Right lobe of liver (tissue), 6 donors: ENCODE measurements around the gene LHFPL5. TPM values are rescaled to one million over a fixed set of nuclear protein-coding genes. Genes with fewer than 3 reads are reported as not detected.
A peak's percentile ranks its signal among the peaks of the same experiment; 100 is the strongest.

Source experiments
- ATAC-seq, 4 donors: fragments of 200-7000 bp; cut with Tn5 transposase; one replicate each; pipeline ENCODE4 v1.9.1; 2020; ENCODE audit warnings: mild to moderate bottlenecking in 4 of 4, moderate library complexity in 4 of 4
- DNase-seq, 3 donors: peaks; one replicate each; pipeline ENCODE4 v3.0.0-alpha.2; 2020
- H3K27ac ChIP-seq, 3 donors: fragments of 200-600 bp; one replicate each; pipeline ENCODE4 v1.8.0; 2022
- H3K27me3 ChIP-seq, 2 donors: fragments of 200-600 bp; one replicate each; pipeline ENCODE4 v1.8.0; 2022
- H3K36me3 ChIP-seq, 4 donors: fragments of 200-600 bp; sonication (generic) in 1 of 4; one replicate each; pipeline versions ENCODE4 v1.5.1 to v1.8.0; 2017 to 2022; ENCODE audit warnings: control low read depth in 1 of 4
- H3K4me1 ChIP-seq, 4 donors: fragments of 200-600 bp; sonication (generic) in 1 of 4; one replicate each; pipeline versions ENCODE4 v1.5.1 to v1.8.0; 2017 to 2022; ENCODE audit warnings: control low read depth in 1 of 4
- H3K4me3 ChIP-seq, 3 donors: fragments of 200-600 bp; one replicate each; pipeline ENCODE4 v1.8.0; 2022
- H3K9me3 ChIP-seq, 4 donors: fragments of 200-600 bp; sonication (generic) in 1 of 4; one replicate each; pipeline versions ENCODE4 v1.5.1 to v1.8.0; 2017 to 2022; ENCODE audit warnings: control low read depth in 1 of 4
- CTCF ChIP-seq, 4 donors: fragments of 200-600 bp in 3 of 4; fragments of 450-650 bp in 1 of 4; IDR thresholded peaks; one replicate each; pipeline versions ENCODE4 v1.5.1 to v1.8.0; 2016 to 2022; ENCODE audit warnings: antibody characterized with exemption in 4 of 4, mild to moderate bottlenecking in 2 of 4
- POLR2A ChIP-seq: fragments of 450-650 bp; IDR thresholded peaks from one replicate; pipeline ENCODE4 v1.6.1; 2017; ENCODE audit warnings: antibody characterized with exemption, mild to moderate bottlenecking
- WGBS: methylation state at CpG from one replicate; pipeline ENCODE4 v1.1.6; 2018; ENCODE audit warnings: low coverage, low lambda C conversion rate; ENCODE audit not compliant: insufficient coverage; ENCODE audit errors: missing lambda C conversion rate; 5-methylcytosine and 5-hydroxymethylcytosine counted together
- intact Hi-C, 2 donors: fragments of 100-400 bp; cut with DNase I; formaldehyde crosslinking; loops; one replicate each; pipeline versions ENCODE4 v1.11.2 to v1.14.1; 2022
- total RNA-seq, 6 experiments: library from RNA; depleted of rRNA in 2 of 6; stranded (reverse); fragments of >200 nt in 2 of 6; fragmentation: NEBNext Ultra II Directional in 3 of 6; extraction: Animal tissue kit (Norgen Biotek cat#: 25700) in 3 of 6; gene quantifications; one replicate each; pipeline versions ENCODE4 v1.1.0 to v1.2.4, GENCODE V29; 2016 to 2023
- donor health status: DM: no; HTN: yes; CAD: no.
- donor health status: DM: no; HTN: no; CAD: no.
- donor health status: DM: no; HTN: no; CAD: no.
- donor health status: DM: no; HTN: yes; CAD: no.
- donor health status: DM: no; HTN: yes; CAD: no.

LHFPL5 gene
- total RNA-seq, 6 experiments from 2014 or later: not detected

GRCh38 chr6:35769211-35769610 is 35.9 kb upstream of the LHFPL5 start:
- TF ChIP-seq CTCF (IDR thresholded peaks at IDR 0.05): no peak
- TF ChIP-seq POLR2A: no peak
- WGBS: 68% methylated on average over 4 of the region's 4 CpGs
- no peaks in the 10 kb centered on the region for H3K4me1 ChIP-seq

DNA sequence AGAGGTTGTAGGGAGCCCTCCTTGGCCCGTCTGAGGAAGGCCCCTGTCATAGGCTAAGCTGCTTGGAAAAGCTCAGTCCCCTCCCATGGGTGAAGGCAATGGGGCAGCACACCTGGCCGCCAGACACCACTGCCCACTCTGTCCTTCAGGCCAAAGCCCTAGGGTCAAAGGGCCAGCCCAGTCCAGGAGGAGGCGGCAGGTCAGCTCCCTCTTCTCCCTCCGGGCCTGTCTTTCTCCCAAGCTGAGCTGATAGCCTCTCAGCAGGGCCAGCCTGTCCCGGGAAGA is 33.9 kb upstream of the LHFPL5 start:
- intact Hi-C loops: no loop called here
- no peak overlapping the region for H3K4me3 ChIP-seq
- no peaks in the 10 kb centered on the region for H3K36me3 ChIP-seq
- no peak for DNase-seq
- H3K27me3 ChIP-seq: peaks cover 0 to 5% of the 10 kb centered on the region in 2 donors
- no peaks in the 10 kb centered on the region for H3K9me3 ChIP-seq
- 60% methylated on average over 3 of the region's 5 CpGs for WGBS
- H3K27ac ChIP-seq: no peak overlapping the region
- TF ChIP-seq POLR2A: no peak
- no peak for TF ChIP-seq CTCF (IDR thresholded peaks at IDR 0.05)
- H3K4me1 ChIP-seq: peaks cover 0 to 2% (median 0%) of the 10 kb centered on the region in 4 donors
- ATAC-seq: peak in 1 of 4 donors; percentile 40

More at GRCh38 chr6:35769211-35769610, 35.9 kb upstream of the LHFPL5 start:
- intact Hi-C loops: no loop called here
- Histone ChIP-seq H3K9me3 (no peaks in the 10 kb centered on the region), H3K36me3 (no peaks in the 10 kb centered on the region), H3K27ac (no peak overlapping the region), H3K4me3 (no peak overlapping the region), H3K27me3 (no peaks in the 10 kb centered on the region)
- no peak for ATAC-seq
- DNase-seq: no peak

DNA sequence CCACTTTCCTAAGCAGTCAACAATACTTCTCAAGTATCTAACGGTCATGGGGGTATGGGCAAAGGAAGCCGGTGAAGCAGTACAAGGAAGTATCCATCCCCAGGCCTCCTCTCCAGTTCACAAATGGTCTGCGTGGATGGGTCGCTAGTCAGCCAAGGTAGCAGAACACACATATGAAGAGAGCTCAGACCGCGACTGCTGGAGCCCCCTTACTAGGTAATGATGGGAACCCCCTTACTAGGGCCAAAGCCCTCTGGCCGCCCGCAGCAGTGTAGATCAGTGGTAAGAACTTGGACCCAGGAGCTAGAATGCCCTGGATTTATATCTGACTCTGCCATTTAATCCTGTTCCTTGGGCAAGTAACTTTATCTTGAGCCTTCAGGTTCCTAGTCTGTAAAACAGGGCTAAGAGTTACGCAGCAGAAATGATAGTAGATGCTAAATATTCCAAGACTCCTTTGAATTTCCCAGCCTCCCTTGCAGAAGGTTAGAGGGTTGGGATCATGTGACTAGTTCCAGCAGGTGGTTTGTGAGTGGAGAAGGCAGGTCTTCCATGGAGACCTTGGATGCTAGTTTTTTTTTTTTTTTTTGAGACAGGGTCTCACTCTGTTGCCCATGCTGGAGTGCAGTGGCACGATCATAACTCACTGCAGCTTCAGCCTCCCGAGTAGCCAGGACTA is 30.9 kb upstream of the LHFPL5 start:
- peaks cover 0 to 7% of the 10 kb centered on the region in 2 donors for H3K27me3 ChIP-seq
- H3K4me3 ChIP-seq: no peak overlapping the region
- WGBS: 33% methylated on average over 3 of the region's 11 CpGs
- no peaks in the 10 kb centered on the region for H3K36me3 ChIP-seq
- no peak for ATAC-seq
- DNase-seq: no peak
- no peak overlapping the region for H3K27ac ChIP-seq
- TF ChIP-seq CTCF (IDR thresholded peaks at IDR 0.05): no peak
- H3K9me3 ChIP-seq: no peaks in the 10 kb centered on the region
- intact Hi-C loops: no loop called here
- peaks cover 0 to 4% (median 0%) of the 10 kb centered on the region in 4 donors for H3K4me1 ChIP-seq

DNA sequence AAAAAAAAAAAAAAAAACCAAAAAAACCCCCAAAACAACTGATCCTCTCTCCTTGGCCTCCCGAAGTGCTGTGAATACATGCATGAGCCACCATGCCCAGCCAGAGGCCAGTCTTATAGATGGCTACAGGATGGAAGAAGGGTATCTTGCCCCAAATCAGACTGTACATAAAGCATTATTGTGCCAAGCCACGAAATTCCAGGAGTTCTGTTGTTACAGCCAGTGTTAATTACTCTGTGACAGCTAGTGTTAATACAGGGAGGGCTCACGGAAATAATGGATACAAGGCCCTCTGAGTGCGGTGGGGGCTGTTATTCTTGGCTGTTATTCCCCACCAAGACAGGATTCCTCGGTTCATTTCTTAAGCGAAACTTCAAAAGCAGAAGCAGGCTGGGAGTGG is 30.1 kb upstream of the LHFPL5 start:
- ATAC-seq (no peak), DNase-seq (no peak)
- H3K36me3 ChIP-seq: no peaks in the 10 kb centered on the region
- H3K4me3 ChIP-seq: no peak overlapping the region
- 75% methylated on average over 6 of the region's 6 CpGs for WGBS
- H3K27me3 ChIP-seq: peaks cover 0 to 7% of the 10 kb centered on the region in 2 donors
- H3K27ac ChIP-seq: no peak overlapping the region
- no peaks in the 10 kb centered on the region for H3K9me3 ChIP-seq
- intact Hi-C loops: no loop called here
- peaks cover 0 to 4% (median 0%) of the 10 kb centered on the region in 4 donors for H3K4me1 ChIP-seq
- TF ChIP-seq CTCF (IDR thresholded peaks at IDR 0.05) (no peak), POLR2A (no peak)
